ENCODE results near the gene EGFL6.
"Not testable (repeated sequence)": the region's sequence is repeated elsewhere in the genome, so short reads cannot be mapped to it uniquely, and the experiment has no call there.

Gene EGFL6

DNA sequence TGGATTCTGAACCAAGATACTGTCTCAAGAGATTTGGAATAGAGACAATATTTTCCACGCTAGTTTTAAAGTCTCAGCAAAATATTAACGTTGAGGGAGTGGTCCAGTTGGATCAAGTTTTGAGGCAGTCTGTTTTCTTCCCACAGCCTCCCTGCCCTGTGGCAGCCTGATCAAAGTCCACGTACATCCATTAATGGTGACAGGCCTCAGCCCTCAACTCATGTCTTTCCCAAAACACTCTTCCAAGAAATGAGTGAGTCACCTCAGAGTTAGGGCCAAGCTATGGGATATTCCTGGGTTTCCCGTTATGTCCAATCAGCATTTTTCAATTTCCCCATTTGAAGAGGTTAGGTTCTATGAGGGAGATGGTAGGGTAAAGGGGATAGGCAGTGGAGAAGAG is 28.5 kb downstream of the EGFL6 start:
- no peak for DNase-seq (ENCODE audit: low spot score)

DNA sequence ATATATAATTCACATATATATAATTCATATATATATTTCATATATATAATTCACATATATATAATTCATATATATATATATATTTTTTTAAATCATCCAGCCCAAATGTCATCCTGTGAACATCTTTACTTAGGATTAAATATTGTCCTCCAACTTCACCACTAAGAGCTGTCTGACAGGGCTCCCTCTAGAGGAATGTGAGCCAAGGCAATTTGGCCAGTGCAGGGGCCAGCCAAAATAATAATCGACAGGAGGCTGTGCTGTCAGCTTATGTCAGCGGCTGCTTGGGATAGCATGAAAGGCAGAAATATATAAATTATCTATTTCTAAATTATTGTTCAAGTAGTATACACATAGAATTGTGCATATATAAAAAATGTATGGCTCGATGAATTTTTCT is 29.5 kb downstream of the EGFL6 start:
- DNase-seq (ENCODE audit: low spot score) = no peak

DNA sequence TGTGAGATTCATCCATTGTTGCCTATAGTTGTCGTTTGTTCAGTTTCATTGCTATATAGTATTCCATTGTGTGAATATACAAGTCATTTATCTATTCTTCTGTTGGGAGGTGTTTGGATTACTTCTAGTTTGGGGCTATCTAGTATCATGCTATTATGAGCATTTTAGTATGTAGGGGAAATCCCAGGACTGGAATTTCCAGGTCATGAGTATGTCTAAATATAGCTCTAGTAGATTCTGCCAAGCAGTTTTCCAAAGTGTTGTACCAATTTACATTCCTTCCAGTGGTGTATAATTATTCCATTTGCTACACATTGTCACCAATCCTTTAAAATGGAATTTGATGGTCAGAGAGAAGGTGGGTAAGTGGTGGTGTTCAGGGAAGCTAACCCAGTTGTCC is 30.1 kb downstream of the EGFL6 start:
- DNase-seq (ENCODE audit: low spot score) = no peak

DNA sequence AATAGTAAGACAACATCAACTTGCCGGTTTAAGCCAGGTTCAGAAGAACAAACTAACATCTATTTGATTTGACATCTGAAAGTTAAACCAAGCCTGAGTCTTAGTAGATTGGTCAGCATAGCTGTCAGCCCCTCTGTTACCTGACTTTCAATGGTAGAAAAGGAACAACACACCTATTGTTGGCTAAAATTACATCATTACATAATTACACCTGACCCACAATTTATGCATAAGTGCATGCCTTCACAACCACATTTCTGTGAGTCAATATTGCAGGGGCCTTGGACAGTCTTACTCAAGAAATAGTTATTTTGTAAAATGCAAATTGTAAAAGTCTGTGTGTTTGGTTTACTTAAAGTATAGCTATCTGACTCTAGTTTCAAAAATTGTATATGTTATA is 36.2 kb downstream of the EGFL6 start:
- no peak for DNase-seq (ENCODE audit: low spot score)

DNA sequence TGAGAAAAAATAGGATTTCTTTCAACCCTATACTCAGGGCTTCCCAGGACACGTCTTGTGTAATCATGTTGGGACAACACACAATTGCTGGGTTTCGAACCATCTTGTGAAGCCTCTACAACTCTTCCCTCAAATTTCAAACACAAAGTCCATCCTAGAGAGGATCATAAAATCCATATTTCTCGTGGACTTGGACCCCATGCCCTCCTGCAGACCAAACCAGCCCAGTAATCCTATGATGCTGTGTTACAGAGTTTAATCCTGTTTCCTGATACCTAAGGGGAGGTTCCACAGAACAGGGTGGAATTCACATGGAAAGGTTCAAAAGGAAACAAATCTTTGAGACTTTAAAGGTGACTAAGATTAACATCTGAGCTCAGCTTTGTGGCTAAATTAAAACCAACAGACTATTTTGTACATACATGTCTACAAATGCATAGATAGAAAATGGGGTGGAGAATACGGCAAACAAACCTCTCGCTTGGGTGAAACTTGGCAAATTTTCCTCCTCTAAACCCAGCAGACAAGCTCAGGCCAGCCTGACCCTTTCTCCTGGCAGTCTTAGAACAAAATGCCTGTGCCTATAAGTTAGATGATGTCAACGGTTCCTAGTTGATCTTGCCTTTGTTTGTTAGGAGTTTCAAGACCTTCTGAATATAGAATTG is 38.1 kb downstream of the EGFL6 start:
- DNase-seq (ENCODE audit: low spot score) = no peak

DNA sequence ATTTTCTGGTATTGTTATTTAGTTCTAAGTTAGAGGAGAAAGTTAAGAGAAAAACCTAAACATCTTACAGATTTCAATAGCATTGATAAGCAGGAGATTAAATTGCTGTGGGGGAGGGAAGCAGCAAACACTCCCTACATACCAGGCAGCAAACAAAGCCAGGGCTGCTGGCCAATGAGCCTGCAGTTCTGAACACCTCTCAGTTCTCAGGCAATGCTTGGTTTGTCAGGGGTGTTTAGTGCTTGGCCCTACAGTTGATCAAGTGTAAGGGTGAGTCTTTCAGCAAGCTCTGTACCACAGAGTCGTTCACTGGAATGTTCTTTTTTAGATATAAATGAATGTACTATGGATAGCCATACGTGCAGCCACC is 38.6 kb downstream of the EGFL6 start:
- no peak for DNase-seq (ENCODE audit: low spot score)

DNA sequence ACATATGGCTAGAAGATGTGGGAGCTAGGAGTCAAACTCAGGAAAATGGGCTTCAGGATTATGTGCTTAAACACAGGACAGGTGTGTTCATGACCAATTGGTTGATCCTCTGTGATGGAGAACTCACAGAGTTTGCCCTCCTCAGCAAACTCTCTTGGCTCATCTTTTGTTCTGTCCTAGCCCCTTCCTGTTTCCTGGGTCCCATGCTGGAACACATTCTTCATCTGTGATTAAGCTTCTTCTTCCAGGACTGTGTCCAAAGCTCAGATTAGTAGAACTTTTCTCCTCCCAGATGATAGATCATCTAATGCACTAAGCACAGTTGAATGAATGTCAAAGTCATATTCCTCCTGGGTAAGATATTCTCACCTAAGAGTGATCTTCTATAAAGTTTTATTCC is 44.8 kb downstream of the EGFL6 start:
- DNase-seq (ENCODE audit: low spot score) = no peak

DNA sequence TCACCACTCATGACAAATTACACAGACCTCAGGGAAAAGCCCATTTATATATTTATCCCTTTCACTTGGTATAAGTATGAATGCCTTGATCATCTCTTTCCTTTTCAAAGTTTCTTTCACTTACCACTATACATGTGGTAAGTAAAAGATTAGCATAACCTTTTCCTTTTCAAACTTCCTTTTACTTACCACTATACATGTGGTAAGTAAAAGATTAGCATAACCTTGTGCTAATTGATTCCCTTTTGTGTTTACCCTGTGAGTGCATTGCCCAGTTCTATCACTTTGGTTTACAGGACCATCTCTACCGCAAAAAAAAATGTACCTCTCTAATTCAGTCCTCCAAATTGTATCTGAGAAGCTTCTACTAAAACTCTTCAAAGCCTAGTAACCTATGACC is 50.8 kb downstream of the EGFL6 start:
- no peak for DNase-seq (ENCODE audit: low spot score)

DNA sequence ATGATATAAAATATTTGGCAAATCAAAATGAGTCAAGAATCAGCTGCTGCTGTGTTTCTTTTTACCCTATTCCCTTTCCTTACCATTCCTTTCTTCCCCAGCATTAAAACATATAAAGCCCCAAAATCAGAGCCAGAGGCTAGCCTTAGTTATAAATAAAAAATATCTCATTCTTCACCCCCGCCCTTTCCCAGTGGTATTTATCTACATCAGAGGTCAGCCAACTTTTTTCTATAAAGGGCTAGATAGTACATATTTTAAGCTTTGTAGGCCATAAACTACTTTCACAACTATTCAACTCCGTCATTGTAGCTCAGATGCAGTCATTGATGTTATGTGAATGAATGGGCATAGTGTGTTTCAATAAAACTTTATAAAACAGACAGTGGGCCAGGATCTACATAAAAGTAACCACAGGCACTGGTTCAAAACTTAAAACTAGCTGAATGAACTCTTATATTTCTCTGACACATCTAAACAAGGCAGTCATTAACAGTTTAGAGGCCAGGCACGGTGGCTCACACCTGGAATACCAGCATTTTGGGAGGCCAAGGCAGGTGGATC is 53.1 kb downstream of the EGFL6 start:
- no peak for DNase-seq (ENCODE audit: low spot score)

DNA sequence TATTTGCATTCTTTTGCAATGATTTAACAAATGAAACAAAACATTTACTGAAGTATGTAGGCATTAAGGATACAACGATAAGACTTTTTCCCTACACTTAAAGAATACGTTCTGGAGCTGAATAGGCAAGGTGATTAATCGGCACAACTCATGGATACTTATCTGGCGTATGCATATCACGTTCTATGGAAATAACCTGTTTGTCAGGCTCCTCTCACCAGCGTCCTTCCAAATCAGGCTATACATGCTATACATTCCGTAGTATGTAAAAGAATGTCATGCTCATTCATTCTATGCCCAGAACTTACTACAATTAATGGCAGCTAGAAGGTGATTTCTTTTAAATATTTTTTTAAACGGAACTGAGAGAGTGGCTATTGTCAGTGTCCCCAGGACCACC is 57.9 kb downstream of the EGFL6 start:
- DNase-seq (ENCODE audit: low spot score) = no peak

DNA sequence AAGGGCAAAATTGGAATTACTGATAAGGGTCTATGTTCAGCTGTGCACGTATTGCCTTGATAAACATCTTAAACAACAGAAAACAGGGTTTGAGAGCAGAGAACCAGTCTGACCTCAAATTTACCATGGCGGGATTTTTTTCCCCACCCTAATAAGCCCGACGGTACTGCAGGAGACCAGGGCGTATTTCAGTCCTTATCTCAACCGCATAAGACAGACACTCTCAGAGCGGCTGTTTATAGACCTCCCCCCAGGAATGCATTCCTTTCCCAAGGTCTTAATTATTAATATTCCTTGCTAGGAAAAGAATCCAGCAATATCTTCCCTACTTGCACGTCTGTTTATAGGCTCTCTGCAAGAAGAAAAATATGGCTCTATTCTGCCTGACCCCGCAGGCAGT is 67.8 kb downstream of the EGFL6 start:
- not testable (repeated sequence) for DNase-seq (ENCODE audit: low spot score)

DNA sequence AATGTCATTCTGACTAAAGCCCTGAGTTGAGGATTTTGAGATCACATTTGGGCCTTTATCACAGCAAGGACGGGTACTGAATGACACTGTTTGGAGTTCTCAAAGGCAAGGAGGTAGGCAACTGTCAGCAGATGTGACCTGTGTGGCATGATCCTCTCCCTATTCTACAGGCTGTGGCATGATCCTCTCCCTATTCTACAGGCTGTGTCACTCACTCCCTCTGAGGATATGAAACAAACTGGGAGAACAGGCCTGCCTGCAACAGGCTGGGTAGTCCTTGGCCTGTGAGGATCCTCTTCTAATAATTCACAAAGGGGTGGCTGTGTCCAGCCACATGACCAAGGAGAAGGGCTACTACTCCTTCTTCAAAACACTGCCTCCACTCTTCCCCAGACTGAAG is 68.6 kb downstream of the EGFL6 start:
- DNase-seq (ENCODE audit: low spot score) = no peak

DNA sequence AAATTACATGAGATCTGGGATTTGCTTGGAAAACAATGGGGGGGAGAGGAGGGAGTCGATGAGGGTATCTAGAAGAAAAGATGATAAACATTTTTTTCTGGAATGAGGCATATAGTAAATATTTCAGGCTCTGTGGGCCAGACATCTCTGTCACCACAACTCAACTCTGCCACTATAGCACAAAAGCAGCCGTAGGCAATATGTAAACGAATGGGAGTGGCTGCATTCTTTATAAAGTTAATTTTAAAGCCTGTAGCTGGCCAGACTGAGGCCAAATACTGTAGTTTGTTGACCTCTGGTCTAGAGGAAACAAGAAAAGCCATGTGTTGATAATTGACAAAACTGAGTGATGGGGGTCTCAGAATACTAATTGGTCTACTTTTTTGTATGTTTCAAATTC is 69.4 kb downstream of the EGFL6 start:
- no peak for DNase-seq (ENCODE audit: low spot score)

DNA sequence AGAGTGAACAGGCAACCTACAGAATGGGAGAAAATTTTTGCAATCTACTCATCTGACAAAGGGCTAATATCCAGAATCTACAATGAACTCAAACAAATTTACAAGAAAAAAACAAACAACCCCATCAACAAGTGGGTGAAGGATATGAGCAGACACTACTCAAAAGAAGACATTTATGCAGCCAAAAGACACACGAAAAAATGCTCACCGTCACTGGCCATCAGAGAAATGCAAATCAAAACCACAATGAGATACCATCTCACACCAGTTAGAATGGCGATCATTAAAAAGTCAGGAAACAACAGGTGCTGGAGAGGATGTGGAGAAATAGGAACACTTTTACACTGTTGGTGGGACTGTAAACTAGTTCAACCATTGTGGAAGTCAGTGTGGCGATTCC is 72.3 kb downstream of the EGFL6 start:
- not testable (repeated sequence) for DNase-seq (ENCODE audit: low spot score)

DNA sequence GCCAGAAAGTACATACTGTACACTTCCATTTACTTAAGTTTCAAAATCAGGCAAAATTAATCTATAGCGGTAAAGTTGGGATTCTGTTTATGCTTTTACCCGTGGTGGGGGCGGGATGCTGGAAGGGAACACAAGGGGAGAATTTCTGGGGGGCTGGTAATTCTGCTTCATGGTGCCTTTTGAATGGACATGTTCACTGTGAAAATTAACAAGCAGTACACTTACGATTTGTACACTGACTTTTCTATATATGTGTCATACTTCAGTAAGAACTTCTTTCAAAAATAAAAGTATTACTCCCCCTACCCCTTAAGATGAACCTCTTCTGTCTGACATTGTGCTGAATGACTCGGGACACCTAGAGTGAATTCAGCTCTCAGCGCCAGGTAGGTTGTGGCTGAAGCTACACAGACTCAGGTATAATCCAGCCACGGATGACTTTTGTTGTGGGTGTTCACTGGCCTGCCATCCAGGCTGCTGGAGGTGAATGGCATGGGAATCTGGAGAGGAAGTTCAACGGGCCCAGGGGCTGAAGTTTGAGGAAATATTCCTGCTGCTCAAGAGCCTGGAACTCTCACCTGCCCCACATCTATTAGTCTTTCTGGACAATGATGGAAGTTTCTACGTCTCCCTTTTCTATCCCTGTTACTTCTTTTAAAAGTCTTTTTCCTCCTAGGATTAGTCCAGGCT is 76.2 kb downstream of the EGFL6 start:
- no peak for DNase-seq (ENCODE audit: low spot score)

DNA sequence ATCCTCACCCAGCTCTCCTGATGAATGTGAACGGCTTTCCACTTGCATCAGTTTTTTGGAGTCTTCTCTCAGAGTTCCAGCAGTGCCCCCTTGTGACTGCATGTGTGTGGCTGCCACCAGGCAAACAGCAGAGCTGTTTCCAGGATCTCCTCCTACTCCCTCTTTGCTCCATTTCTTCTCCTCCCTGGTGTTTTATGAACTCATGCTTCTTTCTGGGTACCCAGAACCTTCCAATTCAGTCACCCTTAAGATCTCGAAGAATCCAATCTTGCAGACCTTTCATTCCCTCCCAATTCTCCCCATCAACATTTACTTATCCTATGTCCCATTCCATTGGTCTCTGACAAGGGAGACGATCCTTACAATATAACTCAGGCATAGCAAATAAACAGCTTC is 76.8 kb downstream of the EGFL6 start:
- peak; percentile 32 for DNase-seq (ENCODE audit: low spot score)

DNA sequence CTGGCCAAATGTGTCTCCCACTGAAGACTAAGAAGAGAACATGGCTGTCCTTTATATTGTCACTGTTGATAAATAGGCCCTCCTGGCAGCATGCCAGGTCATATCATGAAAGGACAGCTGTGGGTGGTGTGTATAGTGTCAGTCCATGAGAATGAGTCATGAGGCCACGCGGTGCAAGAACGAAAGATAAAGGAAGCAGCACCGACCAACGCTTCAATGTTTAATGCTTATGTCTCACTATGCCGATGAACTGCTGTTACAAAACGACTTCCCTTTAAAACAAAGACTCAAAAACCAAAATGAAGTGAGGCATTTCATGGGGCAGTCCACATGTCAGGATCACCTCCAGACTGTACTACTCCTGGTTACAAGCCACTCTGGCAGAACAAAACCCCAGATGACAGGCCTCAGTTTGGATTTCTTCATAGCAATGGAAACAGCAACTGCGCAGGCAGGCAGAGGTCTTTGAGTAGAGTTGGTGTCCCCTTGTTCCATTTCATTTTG is 78.4 kb downstream of the EGFL6 start:
- peak; percentile 41 for DNase-seq (ENCODE audit: low spot score)

DNA sequence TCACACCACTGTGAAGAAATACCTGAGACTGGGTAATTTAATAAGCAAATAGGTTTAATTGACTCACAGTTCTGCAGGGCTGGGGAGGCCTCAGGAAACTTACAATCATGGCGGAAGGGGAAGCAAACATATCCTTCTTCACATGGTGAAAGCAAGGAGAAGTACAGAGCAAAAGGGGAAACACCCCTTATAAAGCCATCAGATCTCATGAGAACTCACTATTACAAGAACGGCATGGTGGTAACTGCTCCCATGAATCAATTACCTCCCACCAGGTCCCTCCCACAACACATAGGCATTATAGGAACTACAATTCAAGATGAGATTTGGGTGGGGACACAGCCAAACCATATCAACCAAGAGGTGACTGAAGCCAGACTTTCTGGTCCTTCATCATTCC is 78.9 kb downstream of the EGFL6 start:
- DNase-seq (ENCODE audit: low spot score) = not testable (repeated sequence)

DNA sequence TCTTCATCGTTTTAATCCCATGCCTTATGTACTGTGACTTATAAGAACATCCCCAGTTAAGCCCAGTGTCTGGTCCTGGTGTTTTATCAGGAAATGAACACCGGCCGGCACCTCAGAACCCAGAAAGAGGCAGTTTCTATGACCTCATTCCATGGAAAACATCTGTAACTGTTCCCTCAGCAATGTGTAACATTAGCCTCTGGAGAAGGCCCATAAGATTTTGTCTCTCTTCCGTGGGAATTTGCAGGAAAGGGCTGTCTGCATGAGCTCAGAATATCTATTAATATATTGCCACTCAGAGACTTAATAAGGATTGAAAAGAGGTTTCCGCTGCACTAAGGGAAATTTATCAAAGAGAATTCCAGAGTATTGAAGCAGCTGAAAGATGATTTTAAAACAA is 80.4 kb downstream of the EGFL6 start:
- no peak for DNase-seq (ENCODE audit: low spot score)

DNA sequence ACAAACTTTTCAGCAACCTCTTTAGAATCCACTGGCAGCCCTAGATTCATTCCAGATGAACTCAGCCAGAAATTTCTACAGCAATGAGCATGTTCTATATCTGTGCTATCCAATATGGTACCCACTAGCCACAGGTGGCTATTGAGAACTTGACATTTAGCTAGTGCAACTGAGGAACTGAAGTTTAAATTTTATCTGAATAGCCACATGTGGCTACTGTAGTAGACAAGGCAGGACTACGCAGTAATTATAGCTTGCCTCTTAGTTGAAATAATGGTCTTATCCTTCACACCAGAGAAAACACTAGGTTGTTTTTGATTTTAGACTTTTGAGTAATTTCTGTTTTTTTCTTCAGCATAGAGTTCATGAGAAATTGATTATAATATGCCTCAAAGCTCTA is 80.9 kb downstream of the EGFL6 start:
- no peak for DNase-seq (ENCODE audit: low spot score)

DNA sequence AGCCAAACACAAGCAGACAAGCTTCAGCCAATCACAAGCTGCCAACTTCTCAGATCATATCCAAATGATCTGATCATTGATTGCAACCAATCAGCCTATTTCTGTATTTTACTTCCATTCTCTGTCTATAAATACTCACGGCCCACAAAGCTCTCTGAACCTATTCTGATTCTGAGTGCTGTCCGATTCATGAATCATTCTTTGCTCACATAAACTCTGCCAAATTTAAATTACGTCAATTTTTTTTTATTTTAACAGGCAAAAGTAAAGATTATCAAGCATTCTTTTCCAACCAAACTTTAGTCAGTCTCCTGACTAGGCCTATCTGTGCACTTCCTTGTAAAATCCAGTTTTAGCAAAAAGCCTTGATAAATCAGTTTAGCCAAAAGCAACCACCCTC is 81.7 kb downstream of the EGFL6 start:
- DNase-seq (ENCODE audit: low spot score) = no peak

DNA sequence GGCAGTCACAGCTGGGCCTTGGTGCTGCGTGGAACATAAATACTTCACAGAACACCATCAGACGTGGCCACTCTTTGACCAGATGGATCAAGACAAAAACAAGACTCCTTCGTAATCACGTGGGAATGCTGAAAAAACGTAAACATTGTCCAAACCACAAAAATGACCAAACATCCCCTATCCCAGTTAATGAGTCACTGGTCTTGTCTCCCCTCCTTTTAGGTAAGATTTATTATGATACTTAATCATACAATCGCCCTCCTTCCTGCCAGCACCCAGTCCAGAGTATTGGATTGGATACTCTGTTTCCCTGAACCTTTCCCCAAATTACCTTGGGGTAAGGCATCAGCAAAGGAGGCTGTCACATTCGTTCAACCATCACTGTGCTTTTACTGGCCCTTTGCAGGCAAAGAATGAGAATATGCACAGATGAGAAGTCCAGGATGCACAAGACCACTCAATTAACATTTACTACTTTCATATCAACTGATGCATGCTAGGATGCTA is 82.9 kb downstream of the EGFL6 start:
- DNase-seq (ENCODE audit: low spot score) = peak; percentile 30
